ENCODE measurements around the gene SUMO3. TPM values are rescaled to one million over a fixed set of nuclear protein-coding genes. Genes with fewer than 3 reads are reported as not detected.

Gene SUMO3
- total RNA-seq, 1 donor from 2014 or later = 84.5 TPM

DNA sequence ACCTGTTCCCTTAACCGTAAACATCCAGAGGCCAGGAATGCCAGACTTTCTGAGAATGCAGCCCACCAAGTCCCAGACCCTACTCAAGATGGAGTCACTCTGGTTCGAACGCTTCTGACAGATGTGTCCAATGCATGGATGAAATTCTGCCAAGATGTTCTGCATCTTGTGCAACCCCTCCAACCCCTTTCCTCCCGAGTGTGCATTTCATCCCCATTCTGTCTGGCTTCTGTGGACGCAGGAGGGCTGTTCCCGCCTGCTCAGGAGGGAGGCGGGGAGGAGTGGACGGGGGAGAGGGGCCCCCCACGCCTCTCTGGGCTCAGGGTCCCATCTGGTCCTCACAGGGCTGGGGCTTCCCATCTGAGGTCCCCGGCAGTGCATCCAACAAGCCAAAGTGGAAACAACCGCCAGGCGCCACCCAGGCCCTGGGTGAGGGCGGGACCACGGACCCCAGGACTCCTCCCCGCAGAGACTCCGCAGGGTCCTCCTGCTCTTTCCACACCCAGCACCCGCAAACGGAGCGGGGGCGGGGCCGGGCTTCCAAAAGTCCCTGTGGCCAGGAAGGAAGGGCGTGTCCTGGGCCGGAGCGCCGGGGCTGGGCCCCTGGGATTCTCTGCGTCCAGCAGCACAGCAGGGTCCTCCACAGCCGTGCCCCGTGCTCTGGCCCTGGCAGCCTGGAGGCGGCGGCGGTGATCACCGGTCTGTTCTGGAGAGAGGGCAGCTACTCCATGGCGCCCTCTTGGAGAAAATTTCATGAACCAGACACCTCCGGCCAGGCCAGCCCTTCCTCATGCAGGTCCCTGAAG, 27.8 kb upstream of the SUMO3 start:
- no peaks in the 10 kb centered on the region for H3K9me3 Mint-ChIP-seq
- H3K4me3 Mint-ChIP-seq = peak overlapping the region; percentile 56
- TF ChIP-seq CTCF (IDR thresholded peaks at IDR 0.05; ENCODE audit: unreplicated experiment) = no peak
- peak in 1 of 2 experiments; percentile 66 for DNase-seq (ENCODE audit: low spot score in 2 of 2, unreplicated experiment in 2 of 2)
- peaks cover 13% of the 10 kb centered on the region for H3K4me1 Mint-ChIP-seq
- H3K36me3 Mint-ChIP-seq = peaks cover 8% of the 10 kb centered on the region
- H3K27me3 Mint-ChIP-seq (ENCODE audit: low read depth) = peaks cover 15% of the 10 kb centered on the region
- H3K27ac Mint-ChIP-seq = no peak overlapping the region

DNA sequence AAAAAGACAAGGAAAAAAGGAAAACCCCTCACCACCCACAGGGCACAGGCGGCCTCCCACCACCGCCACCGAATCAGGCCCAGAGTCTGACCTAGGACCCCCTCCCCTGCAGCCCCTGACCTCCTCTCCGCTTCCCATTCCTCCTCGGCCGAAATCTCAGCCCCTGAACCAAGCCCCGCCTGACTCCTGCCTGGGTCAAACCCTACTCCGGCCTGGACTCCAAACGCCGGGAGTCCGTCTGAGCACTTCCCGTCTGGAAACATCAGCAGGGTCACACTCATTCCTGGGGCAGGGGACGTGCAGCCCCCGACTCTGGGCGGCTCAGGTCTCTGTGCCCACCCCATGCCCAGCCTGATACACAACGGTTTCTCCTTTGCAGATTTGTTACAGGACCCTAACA, 26.4 kb upstream of the SUMO3 start:
- H3K4me3 Mint-ChIP-seq = no peak overlapping the region
- peaks cover 15% of the 10 kb centered on the region for H3K27me3 Mint-ChIP-seq (ENCODE audit: low read depth)
- H3K9me3 Mint-ChIP-seq = no peaks in the 10 kb centered on the region
- peaks cover 3% of the 10 kb centered on the region for H3K36me3 Mint-ChIP-seq
- peaks cover 13% of the 10 kb centered on the region for H3K4me1 Mint-ChIP-seq
- no peak overlapping the region for H3K27ac Mint-ChIP-seq
- no peak for TF ChIP-seq CTCF (IDR thresholded peaks at IDR 0.05; ENCODE audit: unreplicated experiment)
- DNase-seq (ENCODE audit: low spot score in 2 of 2, unreplicated experiment in 2 of 2) = no peak

DNA sequence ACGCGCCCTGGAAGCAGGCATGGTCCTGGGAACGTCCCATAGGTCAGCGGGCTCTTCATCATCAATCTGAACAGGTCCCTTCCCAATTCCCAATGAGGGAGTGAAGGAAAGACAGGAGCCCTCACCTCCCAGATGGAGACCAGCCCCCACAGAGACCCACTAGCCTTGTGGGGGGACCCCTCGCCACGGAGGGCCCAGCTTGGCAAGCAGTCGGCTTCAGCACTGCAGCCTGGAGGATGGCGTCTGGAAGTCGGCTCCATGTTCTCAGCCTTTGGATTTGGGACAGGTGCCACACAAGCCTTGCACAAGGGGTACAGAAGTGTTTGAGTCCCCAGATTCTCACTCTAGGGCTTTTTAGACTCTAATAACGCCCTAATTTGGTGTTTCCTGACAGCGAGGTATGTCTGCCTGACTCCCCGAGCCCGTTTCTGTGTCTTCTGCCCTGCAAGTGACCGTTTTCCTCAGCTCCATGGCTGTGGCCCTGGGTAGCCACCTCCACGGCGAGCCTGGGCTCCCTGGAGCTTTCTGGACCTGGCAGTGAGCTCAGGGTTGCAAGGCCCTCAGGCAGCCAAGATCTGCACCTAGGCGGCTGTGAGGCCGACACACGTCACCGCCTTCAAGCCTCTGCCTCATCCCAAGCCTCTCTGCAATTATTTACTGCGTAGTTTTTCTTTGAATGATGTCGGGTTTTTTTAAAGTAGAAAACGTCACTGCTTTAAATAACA, 25.0 kb upstream of the SUMO3 start:
- Mint-ChIP-seq H3K36me3 (no peaks in the 10 kb centered on the region), H3K27me3 (ENCODE audit: low read depth) (peaks cover 15% of the 10 kb centered on the region), H3K4me1 (peaks cover 13% of the 10 kb centered on the region), H3K27ac (no peak overlapping the region), H3K4me3 (no peak overlapping the region), H3K9me3 (no peaks in the 10 kb centered on the region)
- no peak for TF ChIP-seq CTCF (IDR thresholded peaks at IDR 0.05; ENCODE audit: unreplicated experiment)
- DNase-seq (ENCODE audit: low spot score in 2 of 2, unreplicated experiment in 2 of 2) = no peak

- Mint-ChIP-seq H3K27ac (no peak overlapping the region), H3K27me3 (ENCODE audit: low read depth) (peaks cover 15% of the 10 kb centered on the region), H3K36me3 (no peaks in the 10 kb centered on the region), H3K9me3 (no peaks in the 10 kb centered on the region), H3K4me3 (no peak overlapping the region), H3K4me1 (peaks cover 13% of the 10 kb centered on the region)
- no peak for DNase-seq (ENCODE audit: low spot score in 2 of 2, unreplicated experiment in 2 of 2)
- no peak for TF ChIP-seq CTCF (IDR thresholded peaks at IDR 0.05; ENCODE audit: unreplicated experiment)
Observed at GRCh38 chr21:44842087-44842486, 24.2 kb upstream of the SUMO3 start.

DNA sequence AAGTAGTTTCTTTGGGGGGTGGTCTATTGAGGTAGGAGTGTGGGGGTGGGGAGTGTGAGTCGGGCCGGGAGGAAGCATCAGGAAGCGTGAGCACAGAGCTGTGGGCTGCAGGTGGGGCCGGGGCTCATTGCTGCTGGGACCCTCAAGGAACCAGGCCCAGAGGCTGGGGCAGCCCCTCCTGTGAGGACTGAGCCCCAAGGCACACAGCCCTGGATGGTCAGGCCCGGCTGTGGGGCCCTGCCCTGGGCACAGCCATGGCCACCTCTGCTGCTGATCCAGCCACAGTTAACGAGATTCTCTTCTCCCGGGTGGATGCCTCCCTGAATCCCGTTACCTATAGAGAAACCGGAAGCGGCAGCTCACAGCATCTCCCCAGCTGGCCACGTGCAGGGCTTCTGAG, 22.9 kb upstream of the SUMO3 start:
- Mint-ChIP-seq H3K27ac (no peak overlapping the region), H3K9me3 (no peaks in the 10 kb centered on the region), H3K4me1 (peaks cover 11% of the 10 kb centered on the region), H3K4me3 (no peak overlapping the region), H3K27me3 (ENCODE audit: low read depth) (peaks cover 15% of the 10 kb centered on the region), H3K36me3 (no peaks in the 10 kb centered on the region)
- DNase-seq (ENCODE audit: low spot score in 2 of 2, unreplicated experiment in 2 of 2) = no peak
- no peak for TF ChIP-seq CTCF (IDR thresholded peaks at IDR 0.05; ENCODE audit: unreplicated experiment)

Measured in mesothelial cell of epicardium (in vitro differentiated cells).